PC-9 (cell line): ENCODE results near the gene ELOVL1. TPM values are rescaled to one million over a fixed set of nuclear protein-coding genes. Genes with fewer than 3 reads are reported as not detected.

Source experiments
- BruUV-seq: library from RNA; stranded (reverse); fragments of 400-500 nt; replicated peaks from 2 replicates; lab custom pipeline; 2021; lab: Mats Ljungman, UMichigan
- CTCF ChIA-PET: fragments of 300-600 bp; sonication (Branson Sonifier 250); formaldehyde crosslinking; loops from one replicate; lab custom pipeline; 2022; ENCODE audit warnings: antibody characterized with exemption; lab: Charles Lee
- POLR2A ChIA-PET: fragments of 300-600 bp; sonication (Branson Sonifier 250); formaldehyde crosslinking; loops from one replicate; lab custom pipeline; 2022; ENCODE audit warnings: antibody characterized with exemption; ENCODE audit not compliant: unreplicated experiment; lab: Charles Lee
- DNase-seq, 2 experiments: peaks; one replicate each; pipeline versions ENCODE4 v3.0.0 to v3.0.0-alpha.2; 2015 to 2022; ENCODE audit warnings: mixed read lengths in 1 of 2
- H2AFZ ChIP-seq: fragments of 200-600 bp; sonication (generic); 2 replicates; pipeline ENCODE4 v1.8.1; 2017; ENCODE audit warnings: antibody characterized with exemption
- H3F3A ChIP-seq: fragments of 200-600 bp; sonication (generic); 2 replicates; pipeline ENCODE4 v1.8.1; 2017; ENCODE audit warnings: antibody characterized with exemption, mild to moderate bottlenecking, low read depth; ENCODE audit not compliant: insufficient read depth
- H3K27ac ChIP-seq: fragments of 200-600 bp; sonication (generic); 2 replicates; pipeline ENCODE4 v1.6.1; 2016; ENCODE audit warnings: mixed run types
- H3K27me3 ChIP-seq: fragments of 200-600 bp; sonication (generic); 2 replicates; pipeline ENCODE4 v1.6.1; 2016; ENCODE audit warnings: low read depth, mixed run types; ENCODE audit not compliant: insufficient read depth
- H3K36me3 ChIP-seq: fragments of 200-600 bp; sonication (generic); 2 replicates; pipeline ENCODE4 v1.6.1; 2016; ENCODE audit warnings: low read depth, mixed run types
- H3K4me1 ChIP-seq: fragments of 200-600 bp; sonication (generic); replicated peaks from 2 replicates; pipeline ENCODE4 v1.6.1; 2016; ENCODE audit warnings: mixed run types; ENCODE audit not compliant: insufficient read depth
- H3K4me2 ChIP-seq: fragments of 200-600 bp; sonication (generic); 2 replicates; pipeline ENCODE4 v1.6.1; 2017; ENCODE audit warnings: mixed run types
- H3K4me3 ChIP-seq: fragments of 200-600 bp; sonication (generic); 2 replicates; pipeline ENCODE4 v1.6.1; 2016; ENCODE audit warnings: mixed run types
- H3K79me2 ChIP-seq: fragments of 200-600 bp; sonication (generic); 2 replicates; pipeline ENCODE4 v1.6.1; 2017; ENCODE audit warnings: low read depth, mixed run types
- H3K9me2 ChIP-seq: fragments of 200-600 bp; sonication (generic); 2 replicates; pipeline ENCODE4 v1.8.1; 2017; ENCODE audit warnings: mild to moderate bottlenecking; ENCODE audit not compliant: insufficient read depth
- H3K9me3 ChIP-seq: fragments of 200-600 bp; sonication (generic); 2 replicates; pipeline ENCODE4 v1.8.1; 2016; ENCODE audit warnings: low read depth; ENCODE audit not compliant: insufficient read depth
- H4K20me1 ChIP-seq: fragments of 200-600 bp; sonication (generic); 2 replicates; pipeline ENCODE4 v1.8.1; 2017; ENCODE audit not compliant: insufficient read depth
- EZH2 ChIP-seq: fragments of 200-600 bp; sonication (generic); IDR thresholded peaks from 2 replicates; pipeline ENCODE4 v1.8.0; 2017; ENCODE audit warnings: antibody characterized with exemption, low read depth
- intact Hi-C: fragments of 100-400 bp; cut with micrococcal nuclease; formaldehyde crosslinking; loops from one replicate; pipeline ENCODE4 v1.10.0; 2022; ENCODE audit not compliant: unreplicated experiment
- total RNA-seq: library from RNA; stranded (reverse); gene quantifications from 2 replicates; pipeline ENCODE4 v1.2.3, GENCODE V29; 2021
- TF ChIP-seq, protein P1 (sequence below): fragments of 200-600 bp; sonication (generic); conservative IDR thresholded peaks from 2 replicates; pipeline ENCODE4 v1.6.1; 2017; ENCODE audit warnings: mixed run types, antibody characterized with exemption, mild to moderate bottlenecking, moderate library complexity

The ELOVL1 gene
- total RNA-seq, 1 experiment from 2014 or later, result 131 TPM

- H2AFZ ChIP-seq, result no peak overlapping the region
- peak overlapping the region; percentile 62 for H3K27ac ChIP-seq
- no TSS peak for BruUV-seq
- H3K4me3 ChIP-seq, result no peak overlapping the region
- no peaks in the 10 kb centered on the region for H3K9me2 ChIP-seq
- peaks cover 55% of the 10 kb centered on the region for H3K4me1 ChIP-seq
- intact Hi-C loops, result no loop called here
- no peak for DNase-seq
- ChIA-PET POLR2A (interaction anchor here (0.6 kb wide), 3 partner anchors 14 to 574 kb away, joined by 4 to 12 read pairs (median 5); partner anchors contain the start of gene CDC20), CTCF (interaction anchor here (0.6 kb wide), 1 partner anchor 306 kb away, joined by 3 read pairs; the partner anchor contains the start of gene KDM4A)
- H3K9me3 ChIP-seq, result no peaks in the 10 kb centered on the region
- H3K4me2 ChIP-seq, result peak overlapping the region; percentile 56
- peaks cover 50% of the 10 kb centered on the region for H3F3A ChIP-seq
- H3K36me3 ChIP-seq, result no peaks in the 10 kb centered on the region
- no peaks in the 10 kb centered on the region for H3K27me3 ChIP-seq
- no peaks in the 10 kb centered on the region for H3K79me2 ChIP-seq
- TF ChIP-seq EZH2, result no peak
- TF ChIP-seq, protein P1, sequence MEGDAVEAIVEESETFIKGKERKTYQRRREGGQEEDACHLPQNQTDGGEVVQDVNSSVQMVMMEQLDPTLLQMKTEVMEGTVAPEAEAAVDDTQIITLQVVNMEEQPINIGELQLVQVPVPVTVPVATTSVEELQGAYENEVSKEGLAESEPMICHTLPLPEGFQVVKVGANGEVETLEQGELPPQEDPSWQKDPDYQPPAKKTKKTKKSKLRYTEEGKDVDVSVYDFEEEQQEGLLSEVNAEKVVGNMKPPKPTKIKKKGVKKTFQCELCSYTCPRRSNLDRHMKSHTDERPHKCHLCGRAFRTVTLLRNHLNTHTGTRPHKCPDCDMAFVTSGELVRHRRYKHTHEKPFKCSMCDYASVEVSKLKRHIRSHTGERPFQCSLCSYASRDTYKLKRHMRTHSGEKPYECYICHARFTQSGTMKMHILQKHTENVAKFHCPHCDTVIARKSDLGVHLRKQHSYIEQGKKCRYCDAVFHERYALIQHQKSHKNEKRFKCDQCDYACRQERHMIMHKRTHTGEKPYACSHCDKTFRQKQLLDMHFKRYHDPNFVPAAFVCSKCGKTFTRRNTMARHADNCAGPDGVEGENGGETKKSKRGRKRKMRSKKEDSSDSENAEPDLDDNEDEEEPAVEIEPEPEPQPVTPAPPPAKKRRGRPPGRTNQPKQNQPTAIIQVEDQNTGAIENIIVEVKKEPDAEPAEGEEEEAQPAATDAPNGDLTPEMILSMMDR, result no peak
- H4K20me1 ChIP-seq, result no peaks in the 10 kb centered on the region
These were observed 23.5 kb downstream of the ELOVL1 start for GRCh38 chr1:43344267-43344850.

- no peak for TF ChIP-seq EZH2
- TF ChIP-seq, protein P1, result no peak
- Histone ChIP-seq H2AFZ (no peak overlapping the region), H3K36me3 (no peaks in the 10 kb centered on the region), H3K9me2 (no peaks in the 10 kb centered on the region), H3K4me3 (no peak overlapping the region), H3K27me3 (no peaks in the 10 kb centered on the region), H3K79me2 (no peaks in the 10 kb centered on the region), H3F3A (peaks cover 29% of the 10 kb centered on the region), H3K4me1 (peaks cover 33% of the 10 kb centered on the region), H3K4me2 (no peak overlapping the region), H4K20me1 (no peaks in the 10 kb centered on the region), H3K9me3 (no peaks in the 10 kb centered on the region), H3K27ac (no peak overlapping the region)
- POLR2A ChIA-PET, result no interaction called here
- CTCF ChIA-PET, result interaction anchor here (0.6 kb wide), 1 partner anchor 66 kb away, joined by 6 read pairs; no protein-coding TSS in a partner anchor
- intact Hi-C loops, result no loop called here
- no peak for DNase-seq
- no TSS peak for BruUV-seq
These were observed 27.3 kb downstream of the ELOVL1 start for GRCh38 chr1:43340559-43340958.

- no TSS peak for BruUV-seq
- Histone ChIP-seq H4K20me1 (no peaks in the 10 kb centered on the region), H3K4me3 (no peak overlapping the region), H3K27me3 (no peaks in the 10 kb centered on the region), H2AFZ (no peak overlapping the region), H3K9me2 (no peaks in the 10 kb centered on the region), H3F3A (peaks cover 23% of the 10 kb centered on the region), H3K79me2 (no peaks in the 10 kb centered on the region), H3K9me3 (no peaks in the 10 kb centered on the region), H3K4me2 (no peak overlapping the region), H3K27ac (no peak overlapping the region), H3K4me1 (peaks cover 24% of the 10 kb centered on the region), H3K36me3 (no peaks in the 10 kb centered on the region)
- ChIA-PET POLR2A (no interaction called here), CTCF (no interaction called here)
- no peak for DNase-seq
- TF ChIP-seq, protein P1, result no peak
- no peak for TF ChIP-seq EZH2
- intact Hi-C loops, result no loop called here
These were observed 28.1 kb downstream of the ELOVL1 start for GRCh38 chr1:43339584-43340232.
